SK-N-SH (cell line): ENCODE measurements around the gene SGPP2. TPM values are rescaled to one million over a fixed set of nuclear protein-coding genes. Genes with fewer than 3 reads are reported as not detected.

ENCODE experiments used
- CTCF ChIA-PET: fragments of 300-600, 350-600 bp; formaldehyde crosslinking; extraction: SDS; loops from one replicate; lab custom pipeline; 2021; lab: Yijun Ruan, JAX
- POLR2A ChIA-PET: fragments of 350-600 bp; sonication (Branson Sonifier 250); formaldehyde crosslinking; extraction: SDS; loops from one replicate; lab custom pipeline; 2020; ENCODE audit warnings: antibody characterized with exemption, inconsistent platforms; lab: Yijun Ruan, JAX
- DNase-seq: peaks from one replicate; pipeline ENCODE4 v3.0.0; 2012
- H2AFZ ChIP-seq: fragments of 200-600 bp; sonication (generic); 2 replicates; pipeline ENCODE4 v1.8.1; 2016; ENCODE audit warnings: antibody characterized with exemption, mild to moderate bottlenecking, low read depth
- H3F3A ChIP-seq: fragments of 200-600 bp; sonication (generic); replicated peaks from 2 replicates; pipeline ENCODE3; 2016; ENCODE audit warnings: antibody characterized with exemption, mild to moderate bottlenecking; ENCODE audit not compliant: insufficient read depth
- H3K27ac ChIP-seq, 2 experiments: fragments of 200-500 bp in 1 of 2; fragments of 200-600 bp in 1 of 2; sonication (Bioruptor generic) in 1 of 2; sonication (generic), shearing (Covaris generic) in 1 of 2; 2 replicates each; pipeline versions ENCODE4 v1.5.1 to v1.6.1; 2014 to 2016; ENCODE audit warnings: low read depth in 2 of 2, inconsistent platforms in 1 of 2, low read length in 1 of 2, mild to moderate bottlenecking in 1 of 2, mixed read lengths in 1 of 2
- H3K27me3 ChIP-seq: fragments of 200-600 bp; sonication (generic), shearing (Covaris generic); 2 replicates; pipeline ENCODE4 v1.6.1; 2016; ENCODE audit warnings: mixed run types; ENCODE audit not compliant: insufficient read depth
- H3K36me3 ChIP-seq, 2 experiments: fragments of 200-500 bp in 1 of 2; fragments of 200-600 bp in 1 of 2; sonication (Bioruptor generic) in 1 of 2; sonication (generic) in 1 of 2; replicated peaks in 1 of 2; 2 replicates each; pipeline versions ENCODE3 to v1.5.1; 2014 to 2016; ENCODE audit warnings: low read length in 1 of 2, mild to moderate bottlenecking in 1 of 2; ENCODE audit not compliant: insufficient read depth in 2 of 2, control insufficient read depth in 1 of 2
- H3K4me1 ChIP-seq, 2 experiments: fragments of 200-500 bp in 1 of 2; fragments of 200-600 bp in 1 of 2; sonication (Bioruptor generic) in 1 of 2; sonication (generic), shearing (Covaris generic) in 1 of 2; 2 replicates each; pipeline versions ENCODE4 v1.5.1 to v1.6.1; 2014 to 2016; ENCODE audit warnings: low read depth in 1 of 2, low read length in 1 of 2, mixed run types in 1 of 2; ENCODE audit not compliant: insufficient read depth in 2 of 2, control insufficient read depth in 1 of 2
- H3K4me2 ChIP-seq: fragments of 200-600 bp; sonication (generic), shearing (Covaris generic); 2 replicates; pipeline ENCODE4 v1.6.1; 2017; ENCODE audit warnings: mixed run types
- H3K4me3 ChIP-seq, 2 experiments: fragments of 200-500 bp in 1 of 2; fragments of 200-600 bp in 1 of 2; sonication (Bioruptor generic) in 1 of 2; sonication (generic), shearing (Covaris generic) in 1 of 2; 2 replicates each; pipeline versions ENCODE4 v1.5.1 to v1.8.1; 2014 to 2016; ENCODE audit warnings: low read depth in 2 of 2, inconsistent platforms in 1 of 2, low read length in 1 of 2, mild to moderate bottlenecking in 1 of 2, mixed read lengths in 1 of 2, moderate library complexity in 1 of 2
- H3K79me2 ChIP-seq: fragments of 200-600 bp; sonication (generic); 2 replicates; pipeline ENCODE4 v1.8.1; 2017; ENCODE audit warnings: mild to moderate bottlenecking; ENCODE audit not compliant: insufficient read depth
- H3K9ac ChIP-seq: fragments of 200-600 bp; sonication (generic); 2 replicates; pipeline ENCODE4 v1.6.1; 2017; ENCODE audit warnings: mixed run types
- H3K9me2 ChIP-seq: fragments of 200-600 bp; sonication (generic); 2 replicates; pipeline ENCODE4 v1.6.1; 2017; ENCODE audit warnings: mixed run types
- H3K9me3 ChIP-seq: fragments of 200-600 bp; sonication (generic); 2 replicates; pipeline ENCODE4 v1.6.1; 2017; ENCODE audit warnings: mixed run types, mild to moderate bottlenecking, moderate library complexity
- H4K20me1 ChIP-seq: fragments of 200-600 bp; sonication (generic); 2 replicates; pipeline ENCODE4 v1.6.1; 2017; ENCODE audit warnings: mild to moderate bottlenecking, mixed run types; ENCODE audit not compliant: insufficient read depth
- CTCF ChIP-seq: fragments of 200-600 bp; sonication (generic); IDR thresholded peaks from 2 replicates; pipeline ENCODE4 v1.6.1; 2017; ENCODE audit warnings: antibody characterized with exemption, mild to moderate bottlenecking, moderate library complexity
- FOXM1 ChIP-seq: IDR thresholded peaks from 2 replicates; pipeline ENCODE4 v1.4.0; 2012; ENCODE audit warnings: low read depth, mild to moderate bottlenecking
- NFIC ChIP-seq: IDR thresholded peaks from 2 replicates; pipeline ENCODE4 v1.4.0; 2012; ENCODE audit warnings: borderline replicate concordance
- NRF1 ChIP-seq: IDR thresholded peaks from 2 replicates; pipeline ENCODE4 v1.6.1; 2012; ENCODE audit warnings: low read depth, mild to moderate bottlenecking, low read length
- TCF12 ChIP-seq: IDR thresholded peaks from 2 replicates; pipeline ENCODE4 v1.4.0; 2012
- ZBTB33 ChIP-seq: IDR thresholded peaks from 2 replicates; pipeline ENCODE4 v1.4.0; 2012; ENCODE audit warnings: low read depth, borderline replicate concordance
- WGBS: methylation state at CpG from one replicate; pipeline ENCODE4 v1.1.6; 2017; ENCODE audit warnings: low lambda C conversion rate; 5-methylcytosine and 5-hydroxymethylcytosine counted together
- polyA plus RNA-seq, 3 experiments: library from polyadenylated mRNA; depleted of rRNA; stranded (reverse); fragments of >200 nt; gene quantifications; 2 replicates each; pipeline ENCODE4 v1.2.3, GENCODE V29; 2012
- TF ChIP-seq, protein P1 (sequence below): fragments of 150-350 bp; IDR thresholded peaks from 2 replicates; pipeline ENCODE4 v1.6.1; 2016; ENCODE audit warnings: mild to moderate bottlenecking, low read depth, low read length
- TF ChIP-seq, protein P2 (sequence below): IDR thresholded peaks from 2 replicates; pipeline ENCODE4 v1.6.1; 2012; ENCODE audit warnings: mild to moderate bottlenecking, low read depth, low read length, moderate library complexity

SGPP2 gene
- polyA plus RNA-seq, 1 of the 3 experiments (the other 2 are of a cell fraction): 0.03 TPM

- Histone ChIP-seq H3K79me2 (no peaks in the 10 kb centered on the region), H3F3A (no peaks in the 10 kb centered on the region), H3K36me3 (no peaks in the 10 kb centered on the region), H3K27ac (no peak overlapping the region), H4K20me1 (no peaks in the 10 kb centered on the region), H3K4me2 (no peak overlapping the region), H2AFZ (no peak overlapping the region), H3K9me3 (no peaks in the 10 kb centered on the region), H3K9ac (no peak overlapping the region), H3K9me2 (no peaks in the 10 kb centered on the region), H3K4me1 (no peaks in the 10 kb centered on the region), H3K4me3 (no peak overlapping the region), H3K27me3 (no peaks in the 10 kb centered on the region)
- WGBS: 46% methylated on average over 8 of the region's 8 CpGs
- TF ChIP-seq ZBTB33: no peak
- TF ChIP-seq, protein P1, sequence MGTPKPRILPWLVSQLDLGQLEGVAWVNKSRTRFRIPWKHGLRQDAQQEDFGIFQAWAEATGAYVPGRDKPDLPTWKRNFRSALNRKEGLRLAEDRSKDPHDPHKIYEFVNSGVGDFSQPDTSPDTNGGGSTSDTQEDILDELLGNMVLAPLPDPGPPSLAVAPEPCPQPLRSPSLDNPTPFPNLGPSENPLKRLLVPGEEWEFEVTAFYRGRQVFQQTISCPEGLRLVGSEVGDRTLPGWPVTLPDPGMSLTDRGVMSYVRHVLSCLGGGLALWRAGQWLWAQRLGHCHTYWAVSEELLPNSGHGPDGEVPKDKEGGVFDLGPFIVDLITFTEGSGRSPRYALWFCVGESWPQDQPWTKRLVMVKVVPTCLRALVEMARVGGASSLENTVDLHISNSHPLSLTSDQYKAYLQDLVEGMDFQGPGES: no peak
- TF ChIP-seq, protein P2, sequence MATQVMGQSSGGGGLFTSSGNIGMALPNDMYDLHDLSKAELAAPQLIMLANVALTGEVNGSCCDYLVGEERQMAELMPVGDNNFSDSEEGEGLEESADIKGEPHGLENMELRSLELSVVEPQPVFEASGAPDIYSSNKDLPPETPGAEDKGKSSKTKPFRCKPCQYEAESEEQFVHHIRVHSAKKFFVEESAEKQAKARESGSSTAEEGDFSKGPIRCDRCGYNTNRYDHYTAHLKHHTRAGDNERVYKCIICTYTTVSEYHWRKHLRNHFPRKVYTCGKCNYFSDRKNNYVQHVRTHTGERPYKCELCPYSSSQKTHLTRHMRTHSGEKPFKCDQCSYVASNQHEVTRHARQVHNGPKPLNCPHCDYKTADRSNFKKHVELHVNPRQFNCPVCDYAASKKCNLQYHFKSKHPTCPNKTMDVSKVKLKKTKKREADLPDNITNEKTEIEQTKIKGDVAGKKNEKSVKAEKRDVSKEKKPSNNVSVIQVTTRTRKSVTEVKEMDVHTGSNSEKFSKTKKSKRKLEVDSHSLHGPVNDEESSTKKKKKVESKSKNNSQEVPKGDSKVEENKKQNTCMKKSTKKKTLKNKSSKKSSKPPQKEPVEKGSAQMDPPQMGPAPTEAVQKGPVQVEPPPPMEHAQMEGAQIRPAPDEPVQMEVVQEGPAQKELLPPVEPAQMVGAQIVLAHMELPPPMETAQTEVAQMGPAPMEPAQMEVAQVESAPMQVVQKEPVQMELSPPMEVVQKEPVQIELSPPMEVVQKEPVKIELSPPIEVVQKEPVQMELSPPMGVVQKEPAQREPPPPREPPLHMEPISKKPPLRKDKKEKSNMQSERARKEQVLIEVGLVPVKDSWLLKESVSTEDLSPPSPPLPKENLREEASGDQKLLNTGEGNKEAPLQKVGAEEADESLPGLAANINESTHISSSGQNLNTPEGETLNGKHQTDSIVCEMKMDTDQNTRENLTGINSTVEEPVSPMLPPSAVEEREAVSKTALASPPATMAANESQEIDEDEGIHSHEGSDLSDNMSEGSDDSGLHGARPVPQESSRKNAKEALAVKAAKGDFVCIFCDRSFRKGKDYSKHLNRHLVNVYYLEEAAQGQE: no peak
- no peak for TF ChIP-seq NFIC
- TF ChIP-seq NRF1: no peak
- TF ChIP-seq TCF12: no peak
- no peak for TF ChIP-seq CTCF
- no peak for TF ChIP-seq FOXM1
- CTCF ChIA-PET: interaction anchor here (1.1 to 1.5 kb wide), 2 partner anchors 43 to 494 kb away, joined by 3 read pairs; no protein-coding TSS in a partner anchor
- no peak for DNase-seq
- POLR2A ChIA-PET: no interaction called here
These were observed 94.4 kb downstream of the SGPP2 start for GRCh38 chr2:222518570-222519381.
